ENCODE data around the gene RGS16. TPM values are rescaled to one million over a fixed set of nuclear protein-coding genes. Genes with fewer than 3 reads are reported as not detected.

RGS16 gene
- total RNA-seq = under 1 TPM in 3 of 4 donors, not detected in 1; 0.41 to 0.98 (median 0.52) TPM

- Histone ChIP-seq H3K36me3 (no peaks in the 10 kb centered on the region), H3K27ac (peak within 1 kb of the TSS; percentile 59 to 66 (median 63)), H3K4me3 (peak within 1 kb of the TSS; percentile 52 to 68 (median 54)), H3K4me1 (peaks cover 33 to 36% of the 10 kb centered on the region in 2 donors), H3K9me3 (no peaks in the 10 kb centered on the region), H3K27me3 (no peaks in the 10 kb centered on the region)
- in situ Hi-C loops (cut with MboI; ENCODE audit: low sequenced_read_pairs in 4 of 4) = no loop called here
- TF ChIP-seq POLR2A (IDR thresholded peaks at IDR 0.05) = peak; percentile 70 to 92
- no peak for TF ChIP-seq CTCF (IDR thresholded peaks at IDR 0.05 in 4 of 5, conservative IDR thresholded peaks at IDR 0.05 in 1 of 5)
- peak; percentile 85 to 86 for ATAC-seq
- DNase-seq = peak; percentile 86 to 90
- intact Hi-C loops (cut with DNase I; ENCODE audit: low total_unique reads) = loop anchor here (1.0 to 10.0 kb wide), 5 partner anchors 11 to 1030 kb away; partner anchors contain the start of genes ARPC5 and DHX9
Observed at GRCh38 chr1:182604175-182605164, at the start of gene RGS16. RGS16 (minus strand) TSS chr1:182604389; CDS start chr1:182604259, 130 bp downstream.

GRCh38 chr1:182653986-182654385 is 49.8 kb upstream of the RGS16 start:
- Histone ChIP-seq H3K4me3 (no peak overlapping the region), H3K36me3 (no peaks in the 10 kb centered on the region), H3K27me3 (no peaks in the 10 kb centered on the region), H3K27ac (no peak overlapping the region), H3K4me1 (no peaks in the 10 kb centered on the region), H3K9me3 (no peaks in the 10 kb centered on the region)
- intact Hi-C loops (cut with DNase I; ENCODE audit: low total_unique reads) = no loop called here
- in situ Hi-C loops (cut with MboI; ENCODE audit: low sequenced_read_pairs in 4 of 4) = no loop called here
- ATAC-seq (no peak), DNase-seq (no peak)
- TF ChIP-seq POLR2A (IDR thresholded peaks at IDR 0.05) (no peak), CTCF (IDR thresholded peaks at IDR 0.05 in 4 of 5, conservative IDR thresholded peaks at IDR 0.05 in 1 of 5) (no peak)

- H3K4me3 ChIP-seq = no peak overlapping the region
- intact Hi-C loops (cut with DNase I; ENCODE audit: low total_unique reads) (no loop called here), in situ Hi-C loops (cut with MboI; ENCODE audit: low sequenced_read_pairs in 4 of 4) (no loop called here)
- H3K27ac ChIP-seq = no peak overlapping the region
- no peaks in the 10 kb centered on the region for H3K36me3 ChIP-seq
- H3K4me1 ChIP-seq = no peaks in the 10 kb centered on the region
- no peaks in the 10 kb centered on the region for H3K27me3 ChIP-seq
- TF ChIP-seq POLR2A (IDR thresholded peaks at IDR 0.05) = no peak
- no peak for TF ChIP-seq CTCF (IDR thresholded peaks at IDR 0.05 in 4 of 5, conservative IDR thresholded peaks at IDR 0.05 in 1 of 5)
- no peaks in the 10 kb centered on the region for H3K9me3 ChIP-seq
- DNase-seq (no peak), ATAC-seq (no peak)
Observed at GRCh38 chr1:182652933-182653332, 48.7 kb upstream of the RGS16 start.

- Histone ChIP-seq H3K4me3 (no peak overlapping the region), H3K4me1 (no peaks in the 10 kb centered on the region), H3K27me3 (no peaks in the 10 kb centered on the region), H3K27ac (no peak overlapping the region), H3K36me3 (no peaks in the 10 kb centered on the region), H3K9me3 (no peaks in the 10 kb centered on the region)
- DNase-seq (no peak), ATAC-seq (no peak)
- intact Hi-C loops (cut with DNase I; ENCODE audit: low total_unique reads) = no loop called here
- in situ Hi-C loops (cut with MboI; ENCODE audit: low sequenced_read_pairs in 4 of 4) = no loop called here
- no peak for TF ChIP-seq POLR2A (IDR thresholded peaks at IDR 0.05)
- no peak for TF ChIP-seq CTCF (IDR thresholded peaks at IDR 0.05 in 4 of 5, conservative IDR thresholded peaks at IDR 0.05 in 1 of 5)
Observed at GRCh38 chr1:182651339-182651724, 47.1 kb upstream of the RGS16 start.

Data from gastrocnemius medialis (tissue), 4 donors.